CD14-positive monocyte (primary cell): ENCODE results near the gene DSCAML1. TPM values are rescaled to one million over a fixed set of nuclear protein-coding genes. Genes with fewer than 3 reads are reported as not detected.
A peak's percentile ranks its signal among the peaks of the same experiment; 100 is the strongest.

Experiments
- DNase-seq, 3 donors: peaks; one replicate each; pipeline ENCODE4 v3.0.0-alpha.2; 2011 to 2022
- H2AFZ ChIP-seq: 2 replicates; pipeline ENCODE4 v1.6.0; 2012; ENCODE audit warnings: mild to moderate bottlenecking, low read depth, low read length, inconsistent platforms; ENCODE audit not compliant: insufficient read depth, poor library complexity, severe bottlenecking
- H3K27ac ChIP-seq, 2 donors: 1 replicate in 1 of 2; 2 replicates in 1 of 2; pipeline ENCODE4 v1.5.1; 2012 to 2013; ENCODE audit warnings: low read length in 2 of 2, control low read depth in 1 of 2, inconsistent platforms in 1 of 2, low read depth in 1 of 2, mild to moderate bottlenecking in 1 of 2
- H3K27me3 ChIP-seq, 2 donors: one replicate each; pipeline versions ENCODE4 v1.6.0 to v1.6.1; 2011 to 2013; ENCODE audit warnings: low read length in 2 of 2; ENCODE audit not compliant: control insufficient read depth in 2 of 2, insufficient read depth in 2 of 2
- H3K36me3 ChIP-seq, 2 donors: replicated peaks in 1 of 2; 1 replicate in 1 of 2; 2 replicates in 1 of 2; pipeline versions ENCODE4 v1.5.1 to v1.6.1; 2012 to 2013; ENCODE audit warnings: low read length in 2 of 2, control low read depth in 1 of 2, inconsistent platforms in 1 of 2, mild to moderate bottlenecking in 1 of 2; ENCODE audit not compliant: insufficient read depth in 2 of 2, control insufficient read depth in 1 of 2
- H3K4me1 ChIP-seq, 2 donors: 1 replicate in 1 of 2; 2 replicates in 1 of 2; pipeline versions ENCODE4 v1.5.1 to v1.6.1; 2012 to 2013; ENCODE audit warnings: low read length in 2 of 2, control low read depth in 1 of 2, inconsistent platforms in 1 of 2, mild to moderate bottlenecking in 1 of 2, moderate library complexity in 1 of 2; ENCODE audit not compliant: insufficient read depth in 2 of 2, control insufficient read depth in 1 of 2
- H3K4me2 ChIP-seq: replicated peaks from 2 replicates; pipeline ENCODE3; 2012; ENCODE audit warnings: low read length, moderate library complexity, mild to moderate bottlenecking; ENCODE audit not compliant: poor library complexity, severe bottlenecking; ENCODE audit errors: extremely low read depth
- H3K4me3 ChIP-seq, 3 experiments: fragments of 200-600 bp in 1 of 3; sonication (generic) in 1 of 3; replicated peaks in 1 of 3; 1 replicate in 2 of 3; 2 replicates in 1 of 3; pipeline ENCODE4 v1.5.1; 2011 to 2013; ENCODE audit warnings: low read length in 3 of 3, mild to moderate bottlenecking in 3 of 3, control low read depth in 2 of 3, low read depth in 2 of 3, inconsistent platforms in 1 of 3, moderate library complexity in 1 of 3
- H3K79me2 ChIP-seq: 2 replicates; pipeline ENCODE4 v1.6.0; 2012; ENCODE audit warnings: mild to moderate bottlenecking, control low read depth, inconsistent platforms, low read length, moderate library complexity; ENCODE audit not compliant: insufficient read depth
- H3K9ac ChIP-seq: 2 replicates; pipeline ENCODE4 v1.6.0; 2017; ENCODE audit warnings: low read length, mild to moderate bottlenecking; ENCODE audit not compliant: insufficient read depth, poor library complexity, severe bottlenecking
- H3K9me3 ChIP-seq, 2 donors: replicated peaks in 1 of 2; 1 replicate in 1 of 2; 2 replicates in 1 of 2; pipeline versions ENCODE4 v1.5.1 to v1.6.1; 2012 to 2013; ENCODE audit warnings: low read length in 2 of 2, control low read depth in 1 of 2; ENCODE audit not compliant: control insufficient read depth in 1 of 2, insufficient read depth in 1 of 2
- H4K20me1 ChIP-seq: 2 replicates; pipeline ENCODE4 v1.6.0; 2012; ENCODE audit warnings: mild to moderate bottlenecking, low read length, control low read depth, moderate library complexity; ENCODE audit not compliant: insufficient read depth
- H3K27ac Mint-ChIP-seq, 7 donors: one replicate each; pipeline ENCODE4 v1.8.0; 2020; ENCODE audit warnings: mild to moderate bottlenecking in 7 of 7, mixed read lengths in 7 of 7, moderate library complexity in 6 of 7, inconsistent platforms in 2 of 7
- H3K27me3 Mint-ChIP-seq, 3 donors: one replicate each; pipeline ENCODE4 v1.8.0; 2021 to 2022; ENCODE audit warnings: low read depth in 3 of 3, mild to moderate bottlenecking in 3 of 3, mixed read lengths in 3 of 3, moderate library complexity in 3 of 3, inconsistent platforms in 1 of 3
- H3K36me3 Mint-ChIP-seq, 2 donors: one replicate each; pipeline ENCODE4 v1.8.0; 2020; ENCODE audit warnings: mixed read lengths in 2 of 2, inconsistent platforms in 1 of 2, mild to moderate bottlenecking in 1 of 2
- H3K4me1 Mint-ChIP-seq: one replicate; pipeline ENCODE4 v1.8.0; 2020; ENCODE audit warnings: mild to moderate bottlenecking, mixed read lengths
- H3K4me3 Mint-ChIP-seq, 2 donors: one replicate each; pipeline ENCODE4 v1.8.0; 2020; ENCODE audit warnings: mild to moderate bottlenecking in 2 of 2, mixed read lengths in 2 of 2, moderate library complexity in 1 of 2
- H3K9me3 Mint-ChIP-seq, 7 donors: one replicate each; pipeline ENCODE4 v1.8.0; 2020 to 2022; ENCODE audit warnings: mixed read lengths in 7 of 7, mild to moderate bottlenecking in 6 of 7, moderate library complexity in 6 of 7, inconsistent platforms in 2 of 7
- CTCF ChIP-seq: fragments of 200-600 bp; IDR thresholded peaks from one replicate; pipeline ENCODE4 v1.8.0; 2022; ENCODE audit warnings: antibody characterized with exemption, mild to moderate bottlenecking
- WGBS: methylation state at CpG from one replicate; pipeline ENCODE4 v1.1.5; 2013; ENCODE audit warnings: missing lambda C conversion rate; ENCODE audit not compliant: insufficient coverage; 5-methylcytosine and 5-hydroxymethylcytosine counted together
- intact Hi-C, 2 donors: fragments of 100-400 bp; cut with micrococcal nuclease; formaldehyde crosslinking; loops; one replicate each; pipeline versions ENCODE4 v1.15.0 to v1.15.1; 2023
- polyA plus RNA-seq, 3 donors: library from polyadenylated mRNA; depleted of rRNA in 1 of 3; unstranded in 2 of 3; stranded (reverse) in 1 of 3; fragments of 300-500 nt in 2 of 3; fragments of >200 nt in 1 of 3; fragmentation: Illumina TruSeq in 2 of 3; gene quantifications; 1 replicate in 2 of 3; 2 replicates in 1 of 3; pipeline ENCODE4 v1.2.3, GENCODE V29; 2012 to 2021

The DSCAML1 gene
- polyA plus RNA-seq, 3 donors, result not detected

- Histone ChIP-seq H3K9ac (no peak overlapping the region), H3K4me1 (no peaks in the 10 kb centered on the region), H3K4me2 (no peak overlapping the region), H3K9me3 (no peaks in the 10 kb centered on the region), H3K36me3 (no peaks in the 10 kb centered on the region), H3K79me2 (no peaks in the 10 kb centered on the region), H3K27ac (no peak overlapping the region), H2AFZ (no peak overlapping the region), H4K20me1 (no peaks in the 10 kb centered on the region), H3K27me3 (peaks cover 0 to 16% of the 10 kb centered on the region in 2 donors), H3K4me3 (no peak overlapping the region)
- no peak for TF ChIP-seq CTCF
- Mint-ChIP-seq H3K4me3 (peak overlapping the region in 1 of 2 donors; percentile 3), H3K36me3 (no peaks in the 10 kb centered on the region), H3K4me1 (no peaks in the 10 kb centered on the region), H3K27ac (peak overlapping the region in 1 of 7 donors; percentile 4), H3K9me3 (peaks cover 0 to 2% (median 0%) of the 10 kb centered on the region in 7 donors), H3K27me3 (peaks cover 21 to 42% (median 23%) of the 10 kb centered on the region in 3 donors)
- intact Hi-C loops, result no loop called here
- DNase-seq, result no peak
- WGBS, result 65% methylated on average over 4 of the region's 14 CpGs
Measured at GRCh38 chr11:117786135-117786870, 10.7 kb downstream of the DSCAML1 start.

GRCh38 chr11:117782101-117782500, 14.9 kb downstream of the DSCAML1 start:
- Mint-ChIP-seq H3K27ac (no peak overlapping the region), H3K4me1 (no peaks in the 10 kb centered on the region), H3K27me3 (peaks cover 22 to 28% (median 23%) of the 10 kb centered on the region in 3 donors), H3K4me3 (no peak overlapping the region), H3K9me3 (peaks cover 0 to 2% (median 0%) of the 10 kb centered on the region in 7 donors), H3K36me3 (no peaks in the 10 kb centered on the region)
- H3K9me3 ChIP-seq, result no peaks in the 10 kb centered on the region
- no peak for DNase-seq
- no peaks in the 10 kb centered on the region for H3K79me2 ChIP-seq
- no peaks in the 10 kb centered on the region for H3K4me1 ChIP-seq
- no peak overlapping the region for H3K4me2 ChIP-seq
- 89% methylated on average over 10 of the region's 11 CpGs for WGBS
- no peaks in the 10 kb centered on the region for H4K20me1 ChIP-seq
- no peak overlapping the region for H3K4me3 ChIP-seq
- no peaks in the 10 kb centered on the region for H3K36me3 ChIP-seq
- H3K27me3 ChIP-seq, result peaks cover 0 to 10% of the 10 kb centered on the region in 2 donors
- no peak overlapping the region for H3K27ac ChIP-seq
- no peak for TF ChIP-seq CTCF
- no peak overlapping the region for H2AFZ ChIP-seq
- intact Hi-C loops, result no loop called here
- H3K9ac ChIP-seq, result no peak overlapping the region
